ENCODE data around the gene BOD1L1. TPM values are rescaled to one million over a fixed set of nuclear protein-coding genes. Genes with fewer than 3 reads are reported as not detected.
"Not testable (repeated sequence)": the region's sequence is repeated elsewhere in the genome, so short reads cannot be mapped to it uniquely, and the experiment has no call there.

The BOD1L1 gene
- total RNA-seq, 1 experiment from 2014 or later = 40.4 TPM

DNA sequence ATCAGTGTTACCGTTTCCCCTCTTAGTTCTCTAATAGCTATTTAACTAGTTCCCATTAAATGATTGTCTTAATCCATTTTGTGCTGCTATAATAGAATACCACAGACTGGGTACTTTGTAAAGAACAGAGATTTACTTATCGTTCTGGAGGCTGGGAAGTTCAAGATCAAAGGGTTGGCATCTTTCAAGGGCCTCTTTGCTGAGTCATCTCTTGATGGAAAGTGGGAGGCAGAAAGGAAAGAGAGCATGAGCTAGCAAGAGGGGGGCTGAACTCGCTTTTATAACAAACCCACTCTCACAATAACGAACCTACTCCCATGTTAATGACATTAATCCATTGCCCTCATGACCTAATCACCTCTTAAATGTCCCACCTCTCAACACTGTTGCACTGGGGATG is 65.9 kb downstream of the BOD1L1 start:
- Histone ChIP-seq H4K20me1 (ENCODE audit: insufficient read depth) (no peaks in the 10 kb centered on the region), H3K27me3 (ENCODE audit: insufficient read depth, low read depth) (no peaks in the 10 kb centered on the region), H3K79me2 (ENCODE audit: low read depth) (no peaks in the 10 kb centered on the region), H3K9me2 (ENCODE audit: insufficient read depth) (no peaks in the 10 kb centered on the region), H3K4me2 (no peak overlapping the region), H3K4me1 (replicated peaks; ENCODE audit: insufficient read depth) (no peaks in the 10 kb centered on the region), H3K27ac (no peak overlapping the region), H3K4me3 (no peak overlapping the region), H2AFZ (no peak overlapping the region), H3F3A (ENCODE audit: insufficient read depth, low read depth) (no peaks in the 10 kb centered on the region), H3K36me3 (ENCODE audit: low read depth) (no peaks in the 10 kb centered on the region), H3K9me3 (ENCODE audit: insufficient read depth, low read depth) (no peaks in the 10 kb centered on the region)
- DNase-seq = no peak
- POLR2A ChIA-PET (ENCODE audit: unreplicated experiment) = no interaction called here
- TF ChIP-seq, protein P1, sequence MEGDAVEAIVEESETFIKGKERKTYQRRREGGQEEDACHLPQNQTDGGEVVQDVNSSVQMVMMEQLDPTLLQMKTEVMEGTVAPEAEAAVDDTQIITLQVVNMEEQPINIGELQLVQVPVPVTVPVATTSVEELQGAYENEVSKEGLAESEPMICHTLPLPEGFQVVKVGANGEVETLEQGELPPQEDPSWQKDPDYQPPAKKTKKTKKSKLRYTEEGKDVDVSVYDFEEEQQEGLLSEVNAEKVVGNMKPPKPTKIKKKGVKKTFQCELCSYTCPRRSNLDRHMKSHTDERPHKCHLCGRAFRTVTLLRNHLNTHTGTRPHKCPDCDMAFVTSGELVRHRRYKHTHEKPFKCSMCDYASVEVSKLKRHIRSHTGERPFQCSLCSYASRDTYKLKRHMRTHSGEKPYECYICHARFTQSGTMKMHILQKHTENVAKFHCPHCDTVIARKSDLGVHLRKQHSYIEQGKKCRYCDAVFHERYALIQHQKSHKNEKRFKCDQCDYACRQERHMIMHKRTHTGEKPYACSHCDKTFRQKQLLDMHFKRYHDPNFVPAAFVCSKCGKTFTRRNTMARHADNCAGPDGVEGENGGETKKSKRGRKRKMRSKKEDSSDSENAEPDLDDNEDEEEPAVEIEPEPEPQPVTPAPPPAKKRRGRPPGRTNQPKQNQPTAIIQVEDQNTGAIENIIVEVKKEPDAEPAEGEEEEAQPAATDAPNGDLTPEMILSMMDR (conservative IDR thresholded peaks at IDR 0.05) = no peak
- TF ChIP-seq EZH2 (IDR thresholded peaks at IDR 0.05; ENCODE audit: low read depth) = no peak
- intact Hi-C loops (cut with micrococcal nuclease; ENCODE audit: unreplicated experiment) = no loop called here
- CTCF ChIA-PET = no interaction called here
- BruUV-seq (replicated peaks) = no TSS peak

DNA sequence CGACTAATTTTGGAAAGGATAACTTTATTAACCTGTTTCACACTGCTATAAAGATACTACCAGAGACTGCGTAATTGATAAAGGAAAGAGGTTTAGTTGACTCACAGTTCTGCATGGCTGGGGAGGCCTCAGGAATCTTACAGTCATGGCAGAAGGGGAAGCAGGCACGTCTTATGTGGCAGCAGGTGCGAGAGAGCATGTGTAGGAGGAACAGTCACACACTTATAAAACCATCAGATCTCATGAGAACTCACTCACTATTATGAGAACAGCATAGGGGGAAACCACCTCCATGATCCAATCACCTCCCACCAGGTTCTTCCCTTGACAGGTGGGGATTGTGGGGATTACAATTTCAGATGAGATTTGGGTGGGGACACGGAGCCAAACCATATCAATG is 67.4 kb downstream of the BOD1L1 start:
- BruUV-seq (replicated peaks); H3K27me3 ChIP-seq (ENCODE audit: insufficient read depth, low read depth); H3K36me3 ChIP-seq (ENCODE audit: low read depth); DNase-seq; H3K4me1 ChIP-seq (replicated peaks; ENCODE audit: insufficient read depth); H3K79me2 ChIP-seq (ENCODE audit: low read depth); POLR2A ChIA-PET (ENCODE audit: unreplicated experiment); H3K4me2 ChIP-seq; H4K20me1 ChIP-seq (ENCODE audit: insufficient read depth); H3K27ac ChIP-seq; H3K9me2 ChIP-seq (ENCODE audit: insufficient read depth); H3K4me3 ChIP-seq; H3F3A ChIP-seq (ENCODE audit: insufficient read depth, low read depth); intact Hi-C loops (cut with micrococcal nuclease; ENCODE audit: unreplicated experiment); H3K9me3 ChIP-seq (ENCODE audit: insufficient read depth, low read depth); H2AFZ ChIP-seq: not testable (repeated sequence)
- CTCF ChIA-PET = interaction anchor here (0.7 kb wide), 1 partner anchor 1035 kb away, joined by 5 read pairs; no protein-coding TSS in a partner anchor

DNA sequence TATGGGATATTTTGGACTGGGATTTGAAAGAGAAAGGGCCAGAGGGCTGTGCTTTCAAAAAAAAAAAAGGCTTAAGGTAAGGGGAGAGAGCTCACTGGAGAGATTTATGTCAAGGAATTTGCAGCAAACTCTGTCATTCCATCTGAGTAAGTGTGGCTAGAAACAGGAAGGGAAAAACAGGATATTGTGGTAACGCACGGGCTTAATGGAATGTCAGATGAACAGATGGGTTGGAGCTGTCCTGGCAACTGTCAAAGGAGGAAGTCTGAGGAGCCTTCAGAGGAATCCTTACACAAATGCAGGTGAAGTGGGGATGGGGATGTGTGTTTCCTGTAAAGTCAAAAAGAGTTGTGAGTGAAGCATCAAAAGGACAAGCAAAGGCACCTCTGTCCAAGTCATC is 68.1 kb downstream of the BOD1L1 start:
- Histone ChIP-seq H3K79me2 (ENCODE audit: low read depth) (no peaks in the 10 kb centered on the region), H4K20me1 (ENCODE audit: insufficient read depth) (no peaks in the 10 kb centered on the region), H3K36me3 (ENCODE audit: low read depth) (no peaks in the 10 kb centered on the region), H3F3A (ENCODE audit: insufficient read depth, low read depth) (no peaks in the 10 kb centered on the region), H3K9me3 (ENCODE audit: insufficient read depth, low read depth) (no peaks in the 10 kb centered on the region), H3K27ac (no peak overlapping the region), H2AFZ (no peak overlapping the region), H3K4me2 (no peak overlapping the region), H3K27me3 (ENCODE audit: insufficient read depth, low read depth) (no peaks in the 10 kb centered on the region), H3K4me3 (no peak overlapping the region), H3K4me1 (replicated peaks; ENCODE audit: insufficient read depth) (no peaks in the 10 kb centered on the region), H3K9me2 (ENCODE audit: insufficient read depth) (no peaks in the 10 kb centered on the region)
- no TSS peak for BruUV-seq (replicated peaks)
- CTCF ChIA-PET = interaction anchor here (0.7 kb wide), 1 partner anchor 1035 kb away, joined by 5 read pairs; no protein-coding TSS in a partner anchor
- peak in 1 of 2 experiments; percentile 35 for DNase-seq
- no peak for TF ChIP-seq EZH2 (IDR thresholded peaks at IDR 0.05; ENCODE audit: low read depth)
- TF ChIP-seq, protein P1 (conservative IDR thresholded peaks at IDR 0.05) = no peak
- intact Hi-C loops (cut with micrococcal nuclease; ENCODE audit: unreplicated experiment) = no loop called here
- POLR2A ChIA-PET (ENCODE audit: unreplicated experiment) = no interaction called here

DNA sequence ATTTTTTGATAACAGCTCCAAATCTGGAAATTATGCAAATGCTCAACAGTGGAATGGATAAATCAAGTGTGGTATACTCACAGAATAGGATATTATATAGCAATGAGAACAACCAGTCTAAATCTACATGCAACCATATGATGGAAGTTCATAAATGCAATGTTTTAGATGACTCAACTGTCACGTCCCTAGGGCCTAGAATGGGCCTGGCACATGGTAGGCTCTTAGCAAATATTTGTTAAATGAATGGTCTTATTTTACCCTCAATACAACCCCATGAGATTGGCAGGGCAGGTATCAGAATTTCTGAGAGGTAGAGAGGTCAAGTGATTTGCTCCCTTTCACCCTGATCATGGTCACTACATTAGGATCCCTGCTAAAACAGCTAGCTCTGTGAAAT is 68.6 kb downstream of the BOD1L1 start:
- Histone ChIP-seq H2AFZ (no peak overlapping the region), H3K9me3 (ENCODE audit: insufficient read depth, low read depth) (no peaks in the 10 kb centered on the region), H3K4me1 (replicated peaks; ENCODE audit: insufficient read depth) (no peaks in the 10 kb centered on the region), H3K36me3 (ENCODE audit: low read depth) (no peaks in the 10 kb centered on the region), H3K27me3 (ENCODE audit: insufficient read depth, low read depth) (no peaks in the 10 kb centered on the region), H3K9me2 (ENCODE audit: insufficient read depth) (no peaks in the 10 kb centered on the region), H3F3A (ENCODE audit: insufficient read depth, low read depth) (no peaks in the 10 kb centered on the region), H3K27ac (no peak overlapping the region), H3K79me2 (ENCODE audit: low read depth) (no peaks in the 10 kb centered on the region), H3K4me2 (no peak overlapping the region), H3K4me3 (no peak overlapping the region), H4K20me1 (ENCODE audit: insufficient read depth) (no peaks in the 10 kb centered on the region)
- ChIA-PET POLR2A (ENCODE audit: unreplicated experiment) (no interaction called here), CTCF (no interaction called here)
- BruUV-seq (replicated peaks) = no TSS peak
- intact Hi-C loops (cut with micrococcal nuclease; ENCODE audit: unreplicated experiment) = no loop called here
- DNase-seq = no peak
- TF ChIP-seq EZH2 (IDR thresholded peaks at IDR 0.05; ENCODE audit: low read depth) = no peak
- TF ChIP-seq, protein P1 (conservative IDR thresholded peaks at IDR 0.05) = no peak

Data from PC-9 (cell line).